Esophagus muscularis mucosa (tissue), 4 donors: ENCODE measurements around the gene OAS2. TPM values are rescaled to one million over a fixed set of nuclear protein-coding genes. Genes with fewer than 3 reads are reported as not detected.

Source experiments
- DNase-seq: peaks from one replicate; pipeline ENCODE4 v3.0.0-alpha.2; 2017; ENCODE audit errors: extremely low spot score
- H3K27ac ChIP-seq, 4 donors: fragments of 200-600 bp; sonication (generic); replicated peaks in 1 of 4; 1 replicate in 3 of 4; 2 replicates in 1 of 4; pipeline ENCODE4 v1.5.1; 2016 to 2019; ENCODE audit warnings: mild to moderate bottlenecking in 1 of 4
- H3K27me3 ChIP-seq, 4 donors: fragments of 200-600 bp; sonication (generic); one replicate each; pipeline versions ENCODE4 v1.5.1 to v1.6.0; 2016 to 2019
- H3K36me3 ChIP-seq, 4 donors: fragments of 200-600 bp; sonication (generic); one replicate each; pipeline ENCODE4 v1.5.1; 2016 to 2019
- H3K4me1 ChIP-seq, 4 donors: fragments of 200-600 bp; sonication (generic); one replicate each; pipeline ENCODE4 v1.5.1; 2016 to 2019
- H3K4me3 ChIP-seq, 4 donors: fragments of 200-600 bp; sonication (generic); 1 replicate in 2 of 4; 2 replicates in 2 of 4; pipeline ENCODE4 v1.5.1; 2016 to 2019; ENCODE audit warnings: mild to moderate bottlenecking in 4 of 4, moderate library complexity in 1 of 4
- H3K9me3 ChIP-seq, 4 donors: fragments of 200-600 bp; sonication (generic); 1 replicate in 3 of 4; 2 replicates in 1 of 4; pipeline ENCODE4 v1.5.1; 2016 to 2019
- CTCF ChIP-seq, 3 experiments: fragments of 200-600 bp in 2 of 3; fragments of 450-650 bp in 1 of 3; sonication (generic) in 2 of 3; IDR thresholded peaks; one replicate each; pipeline ENCODE4 v1.5.1; 2017 to 2019; ENCODE audit warnings: antibody characterized with exemption in 3 of 3, mild to moderate bottlenecking in 2 of 3, moderate library complexity in 1 of 3
- EP300 ChIP-seq: sonication (generic); formaldehyde crosslinking; IDR thresholded peaks from one replicate; pipeline ENCODE4 v1.6.1; 2017; ENCODE audit warnings: antibody characterized with exemption
- POLR2A ChIP-seq: fragments of 450-650 bp; IDR thresholded peaks from one replicate; pipeline ENCODE4 v1.6.1; 2017; ENCODE audit warnings: antibody characterized with exemption, moderate library complexity, mild to moderate bottlenecking, low read depth
- POLR2AphosphoS5 ChIP-seq, 2 donors: sonication (generic); formaldehyde crosslinking; IDR thresholded peaks; one replicate each; pipeline ENCODE4 v1.6.1; 2017; ENCODE audit warnings: antibody characterized with exemption in 2 of 2
- WGBS: methylation state at CpG from one replicate; pipeline ENCODE4 v1.1.5; 2018; 5-methylcytosine and 5-hydroxymethylcytosine counted together
- intact Hi-C: fragments of 100-400 bp; cut with DNase I; formaldehyde crosslinking; loops from one replicate; pipeline ENCODE4 v1.15.1; 2023
- total RNA-seq, 4 donors: library from RNA; depleted of rRNA; stranded (reverse); fragments of >200 nt; gene quantifications; one replicate each; pipeline versions ENCODE4 v1.1.0 to v1.2.1, GENCODE V29; 2016

Gene OAS2
- total RNA-seq, 4 donors from 2014 or later: 4.8 to 9.1 (median 7.4) TPM

- intact Hi-C loops: no loop called here
- Histone ChIP-seq H3K27ac (no peak overlapping the region), H3K9me3 (no peaks in the 10 kb centered on the region), H3K27me3 (peaks cover 0 to 47% (median 0%) of the 10 kb centered on the region in 4 donors), H3K36me3 (no peaks in the 10 kb centered on the region), H3K4me1 (peaks cover 0 to 7% (median 2%) of the 10 kb centered on the region in 4 donors), H3K4me3 (no peak overlapping the region)
- TF ChIP-seq POLR2AphosphoS5 (IDR thresholded peaks at IDR 0.05): no peak
- TF ChIP-seq EP300: no peak
- TF ChIP-seq POLR2A: no peak
- TF ChIP-seq CTCF (IDR thresholded peaks at IDR 0.05): no peak
- WGBS: 64% methylated on average over 6 of the region's 8 CpGs
- no peak for DNase-seq
Measured at GRCh38 chr12:113043240-113043639, 64.9 kb downstream of the OAS2 start.

- no peaks in the 10 kb centered on the region for H3K36me3 ChIP-seq
- 76% methylated on average over 3 of the region's 3 CpGs for WGBS
- peaks cover 0 to 7% (median 2%) of the 10 kb centered on the region in 4 donors for H3K4me1 ChIP-seq
- no peak for TF ChIP-seq EP300
- TF ChIP-seq POLR2A: no peak
- TF ChIP-seq POLR2AphosphoS5 (IDR thresholded peaks at IDR 0.05): no peak
- no peak for TF ChIP-seq CTCF (IDR thresholded peaks at IDR 0.05)
- H3K27ac ChIP-seq: no peak overlapping the region
- H3K27me3 ChIP-seq: peaks cover 0 to 49% (median 0%) of the 10 kb centered on the region in 4 donors
- no peak overlapping the region for H3K4me3 ChIP-seq
- H3K9me3 ChIP-seq: no peaks in the 10 kb centered on the region
- intact Hi-C loops: no loop called here
- no peak for DNase-seq
Measured at GRCh38 chr12:113044516-113044915, 66.2 kb downstream of the OAS2 start.

- H3K27me3 ChIP-seq: peaks cover 0 to 40% (median 0%) of the 10 kb centered on the region in 4 donors
- H3K9me3 ChIP-seq: no peaks in the 10 kb centered on the region
- intact Hi-C loops: loop anchor here (5.0 kb wide), 2 partner anchors 104 to 124 kb away; no protein-coding TSS in a partner anchor
- no peak overlapping the region for H3K4me3 ChIP-seq
- no peaks in the 10 kb centered on the region for H3K4me1 ChIP-seq
- TF ChIP-seq POLR2A (no peak), CTCF (IDR thresholded peaks at IDR 0.05) (peak; percentile 75 to 80 (median 76)), EP300 (no peak)
- no peaks in the 10 kb centered on the region for H3K36me3 ChIP-seq
- 8% methylated on average over 6 of the region's 6 CpGs for WGBS
- DNase-seq: no peak
- no peak overlapping the region for H3K27ac ChIP-seq
Measured at GRCh38 chr12:113048716-113049127, 70.4 kb downstream of the OAS2 start.

GRCh38 chr12:113049976-113050742, 71.8 kb downstream of the OAS2 start:
- intact Hi-C loops: loop anchor here (5.0 kb wide), 2 partner anchors 102 to 122 kb away; no protein-coding TSS in a partner anchor
- Histone ChIP-seq H3K4me1 (no peaks in the 10 kb centered on the region), H3K27me3 (peaks cover 0 to 43% (median under 1%) of the 10 kb centered on the region in 4 donors), H3K36me3 (no peaks in the 10 kb centered on the region), H3K27ac (no peak overlapping the region), H3K9me3 (no peaks in the 10 kb centered on the region), H3K4me3 (no peak overlapping the region)
- TF ChIP-seq CTCF (IDR thresholded peaks at IDR 0.05) (no peak), EP300 (no peak), POLR2A (no peak), POLR2AphosphoS5 (IDR thresholded peaks at IDR 0.05) (no peak)
- whole genome bisulfite sequencing: 62% methylated on average over 11 of the region's 11 CpGs
- no peak for DNase-seq
